Adrenal gland (tissue), 12 donors: ENCODE data around the gene TOMM40. TPM values are rescaled to one million over a fixed set of nuclear protein-coding genes. Genes with fewer than 3 reads are reported as not detected.
"Not testable (repeated sequence)": the region's sequence is repeated elsewhere in the genome, so short reads cannot be mapped to it uniquely, and the experiment has no call there.

Source experiments
- DNase-seq, 7 donors: peaks; one replicate each; pipeline ENCODE4 v3.0.0-alpha.2; 2019 to 2020
- H3K27ac ChIP-seq, 5 donors: fragments of 200-600 bp; sonication (generic) in 4 of 5; 1 replicate in 3 of 5; 2 replicates in 2 of 5; pipeline versions ENCODE4 v1.5.1 to v1.8.0; 2016 to 2020; ENCODE audit warnings: mild to moderate bottlenecking in 1 of 5
- H3K27me3 ChIP-seq: fragments of 200-600 bp; 2 replicates; pipeline ENCODE4 v1.8.0; 2021
- H3K36me3 ChIP-seq, 2 donors: fragments of 200-600 bp; replicated peaks in 1 of 2; 1 replicate in 1 of 2; 2 replicates in 1 of 2; pipeline versions ENCODE4 v1.5.1 to v1.8.0; 2018 to 2022
- H3K4me1 ChIP-seq, 2 donors: fragments of 200-600 bp; replicated peaks in 1 of 2; 1 replicate in 1 of 2; 2 replicates in 1 of 2; pipeline versions ENCODE4 v1.5.1 to v1.8.0; 2018 to 2021
- H3K4me3 ChIP-seq, 4 donors: fragments of 200-600 bp; sonication (generic) in 3 of 4; one replicate each; pipeline ENCODE4 v1.5.1; 2016 to 2018
- H3K9me3 ChIP-seq, 3 donors: fragments of 200-600 bp; sonication (generic) in 1 of 3; replicated peaks in 1 of 3; 1 replicate in 2 of 3; 2 replicates in 1 of 3; pipeline versions ENCODE4 v1.5.1 to v1.8.0; 2016 to 2021
- CTCF ChIP-seq, 6 experiments: fragments of 450-650 bp in 4 of 6; fragments of 200-600 bp in 2 of 6; sonication (generic) in 1 of 6; IDR thresholded peaks; 1 replicate in 5 of 6; 2 replicates in 1 of 6; pipeline versions ENCODE4 v1.5.1 to v1.8.0; 2016 to 2021; ENCODE audit warnings: antibody characterized with exemption in 6 of 6, mild to moderate bottlenecking in 2 of 6, moderate library complexity in 1 of 6
- POLR2A ChIP-seq, 2 donors: fragments of 450-650 bp; IDR thresholded peaks; one replicate each; pipeline ENCODE4 v1.6.1; 2017; ENCODE audit warnings: antibody characterized with exemption in 2 of 2, mild to moderate bottlenecking in 2 of 2, moderate library complexity in 1 of 2
- WGBS, 4 donors: extraction: QIAGEN DNeasy Blood & Tissue Kit in 2 of 4; methylation state at CpG; one replicate each; pipeline versions ENCODE4 v1.1.5 to v1.1.7; 2013 to 2017; 5-methylcytosine and 5-hydroxymethylcytosine counted together
- intact Hi-C, 2 donors: fragments of 100-400 bp; cut with DNase I; formaldehyde crosslinking; loops; one replicate each; pipeline versions ENCODE4 v1.14.1 to v1.15.0; 2022 to 2023
- polyA plus RNA-seq, 3 donors: library from polyadenylated mRNA; stranded (reverse); fragments of 200-250 nt in 2 of 3; fragments of 350-450 nt in 1 of 3; fragmentation: Illumina TruSeq in 1 of 3; extraction: RNeasy Lipid Tissue Mini Kit (QIAGEN cat#74804) in 1 of 3; gene quantifications; one replicate each; pipeline ENCODE4 v1.2.3, GENCODE V29; 2013 to 2014
- total RNA-seq, 9 donors: library from RNA; depleted of rRNA in 4 of 9; stranded (reverse); fragments of >200 nt in 4 of 9; fragments of 120-200 nt in 1 of 9; fragmentation: NEBNext Ultra II Directional in 1 of 9; extraction: Animal tissue kit (Norgen Biotek cat#: 25700) in 1 of 9; gene quantifications; one replicate each; pipeline versions ENCODE4 v1.1.0 to v1.2.4, GENCODE V29; 2013 to 2023
- donor health status: healthy with polysubstance abuse.
- donor health status: Bipolar disorder and iron deficiency.
- donor health status: DM: yes; HTN: yes; CAD: no.
- donor health status: DM: no; HTN: no; CAD: no.
- donor health status: DM: no; HTN: no; CAD: no.
- donor health status: DM: yes; HTN: yes; CAD: no.

The TOMM40 gene
- total and polyA plus RNA-seq, 12 donors = 53.1 to 248 (median 68.8) TPM

- H3K4me3 ChIP-seq = no peak overlapping the region
- peaks cover 40 to 41% of the 10 kb centered on the region in 2 donors for H3K4me1 ChIP-seq
- WGBS, 4 donors = 17 to 20% (median 19%) methylated on average over 8 of the region's 8 CpGs
- peak overlapping the region; percentile 40 to 85 (median 73) for H3K27ac ChIP-seq
- intact Hi-C loops = no loop called here
- no peaks in the 10 kb centered on the region for H3K27me3 ChIP-seq
- H3K9me3 ChIP-seq = no peaks in the 10 kb centered on the region
- DNase-seq = peak; percentile 87 to 98 (median 97)
- TF ChIP-seq CTCF (IDR thresholded peaks at IDR 0.05) = no peak
- peak in 1 of 2 donors; percentile 28 for TF ChIP-seq POLR2A (IDR thresholded peaks at IDR 0.05)
- no peaks in the 10 kb centered on the region for H3K36me3 ChIP-seq
These were observed 34.2 kb downstream of the TOMM40 start for GRCh38 chr19:44925114-44925891.

GRCh38 chr19:44926245-44927077, 35.4 kb downstream of the TOMM40 start:
- Histone ChIP-seq H3K27ac (peak overlapping the region; percentile 33 to 85 (median 64)), H3K4me1 (peaks cover 40 to 41% of the 10 kb centered on the region in 2 donors)
- H3K4me3 ChIP-seq, H3K9me3 ChIP-seq, H3K27me3 ChIP-seq, H3K36me3 ChIP-seq, DNase-seq, intact Hi-C loops: not testable (repeated sequence)
- WGBS, 4 donors = 55 to 85% (median 60%) methylated on average over 8 to 18 of the region's 19 CpGs

- Histone ChIP-seq H3K9me3 (no peaks in the 10 kb centered on the region), H3K27ac (peak overlapping the region in 3 of 5 donors; percentile 13 to 85 (median 84)), H3K4me1 (peaks cover 40 to 41% of the 10 kb centered on the region in 2 donors), H3K36me3 (no peaks in the 10 kb centered on the region), H3K4me3 (no peak overlapping the region), H3K27me3 (no peaks in the 10 kb centered on the region)
- 35 to 52% (median 44%) methylated on average over 3 to 5 of the region's 5 CpGs for WGBS, 4 donors
- TF ChIP-seq POLR2A (IDR thresholded peaks at IDR 0.05) (no peak), CTCF (IDR thresholded peaks at IDR 0.05) (no peak)
- no peak for DNase-seq
- intact Hi-C loops = no loop called here
These were observed 36.7 kb downstream of the TOMM40 start for GRCh38 chr19:44927746-44928145.

GRCh38 chr19:44930088-44930487, 39.0 kb downstream of the TOMM40 start:
- TF ChIP-seq POLR2A (IDR thresholded peaks at IDR 0.05) = no peak
- no peak for TF ChIP-seq CTCF (IDR thresholded peaks at IDR 0.05)
- H3K27ac ChIP-seq = no peak overlapping the region
- WGBS, 4 donors = 85 to 92% (median 89%) methylated on average over 7 of the region's 7 CpGs
- H3K27me3 ChIP-seq = no peaks in the 10 kb centered on the region
- H3K4me3 ChIP-seq = no peak overlapping the region
- no peak for DNase-seq
- no peaks in the 10 kb centered on the region for H3K36me3 ChIP-seq
- H3K4me1 ChIP-seq = peaks cover 26 to 27% of the 10 kb centered on the region in 2 donors
- intact Hi-C loops = no loop called here
- H3K9me3 ChIP-seq = no peaks in the 10 kb centered on the region
